Amniotic stem cell (primary cell): ENCODE data around the gene UCK1.

Experiments used
- DNase-seq: peaks from one replicate; lab custom pipeline; 2025; lab: John Stamatoyannopoulos, UW

UCK1 gene

GRCh38 chr9:131496844-131497405, 34.1 kb downstream of the UCK1 start:
- DNase-seq: no peak

GRCh38 chr9:131495785-131496184, 35.3 kb downstream of the UCK1 start:
- no peak for DNase-seq

GRCh38 chr9:131494296-131494870, 36.7 kb downstream of the UCK1 start:
- no peak for DNase-seq

- no peak for DNase-seq
These were observed 39.0 kb downstream of the UCK1 start for GRCh38 chr9:131492070-131492469.

- DNase-seq: no peak
These were observed 39.9 kb downstream of the UCK1 start for GRCh38 chr9:131491001-131491710.

GRCh38 chr9:131490514-131490913, 40.5 kb downstream of the UCK1 start:
- no peak for DNase-seq

- no peak for DNase-seq
These were observed 43.4 kb downstream of the UCK1 start for GRCh38 chr9:131487621-131488031.

GRCh38 chr9:131487001-131487400, 44.1 kb downstream of the UCK1 start:
- no peak for DNase-seq

GRCh38 chr9:131485728-131486422, 45.2 kb downstream of the UCK1 start:
- DNase-seq: no peak

- DNase-seq: no peak
These were observed 45.9 kb downstream of the UCK1 start for GRCh38 chr9:131485206-131485605.

- DNase-seq: no peak
These were observed 46.4 kb downstream of the UCK1 start for GRCh38 chr9:131484560-131485185.

GRCh38 chr9:131484051-131484445, 47.0 kb downstream of the UCK1 start:
- no peak for DNase-seq

GRCh38 chr9:131483319-131484050, 47.6 kb downstream of the UCK1 start:
- DNase-seq: no peak

GRCh38 chr9:131482343-131483006, 48.6 kb downstream of the UCK1 start:
- no peak for DNase-seq

- DNase-seq: no peak
These were observed 49.4 kb downstream of the UCK1 start for GRCh38 chr9:131481441-131482342.

GRCh38 chr9:131480258-131480657, 50.8 kb downstream of the UCK1 start:
- DNase-seq: no peak

- no peak for DNase-seq
These were observed 52.2 kb downstream of the UCK1 start for GRCh38 chr9:131478911-131479310.

- no peak for DNase-seq
These were observed 52.6 kb downstream of the UCK1 start for GRCh38 chr9:131478421-131478868.

- DNase-seq: no peak
These were observed 53.1 kb downstream of the UCK1 start for GRCh38 chr9:131477816-131478419.

GRCh38 chr9:131477367-131477766, 53.7 kb downstream of the UCK1 start:
- DNase-seq: no peak
